RCC 7860 (cell line): ENCODE data around the gene PALM3.
"Not testable (repeated sequence)": the region's sequence is repeated elsewhere in the genome, so short reads cannot be mapped to it uniquely, and the experiment has no call there.

ENCODE experiments used
- DNase-seq: peaks from one replicate; pipeline ENCODE4 v3.0.0-alpha.2; 2015; ENCODE audit warnings: low spot score
- FAIRE-seq: peaks from 2 replicates; lab custom pipeline; 2012; peaks lifted over from hg19 to GRCh38; lab: Jason Lieb, UNC

Gene PALM3

GRCh38 chr19:14035706-14036105 is 26.2 kb downstream of the PALM3 start:
- DNase-seq (no peak), FAIRE-seq (no peak)

- not testable (repeated sequence) for FAIRE-seq, DNase-seq
Measured at GRCh38 chr19:14035159-14035558, 26.7 kb downstream of the PALM3 start.

- DNase-seq (no peak), FAIRE-seq (no peak)
Measured at GRCh38 chr19:14033946-14034345, 27.9 kb downstream of the PALM3 start.

GRCh38 chr19:14031719-14032480 is 30.0 kb downstream of the PALM3 start, which contains the start of gene IL27RA:
IL27RA (plus strand) TSS chr19:14031762; CDS start chr19:14031873, 111 bp downstream.
- FAIRE-seq, result no peak

GRCh38 chr19:14030997-14031718 is 30.7 kb downstream of the PALM3 start:
- FAIRE-seq (no peak), DNase-seq (no peak)

More at GRCh38 chr19:14031719-14032480, 30.0 kb downstream of the PALM3 start, which contains the start of gene IL27RA:
- no peak for DNase-seq

GRCh38 chr19:14028901-14029300 is 33.0 kb downstream of the PALM3 start:
- DNase-seq (no peak), FAIRE-seq (no peak)

GRCh38 chr19:14027856-14028450 is 33.9 kb downstream of the PALM3 start, which contains the start of gene RLN3:
RLN3 (plus strand) TSS chr19:14028148; CDS start chr19:14028205, 57 bp downstream.
- no peak for DNase-seq
- no peak for FAIRE-seq

GRCh38 chr19:14026652-14027192 is 35.2 kb downstream of the PALM3 start:
- FAIRE-seq, DNase-seq: not testable (repeated sequence)

GRCh38 chr19:14023404-14024235 is 38.3 kb downstream of the PALM3 start:
- peak; percentile 58 for FAIRE-seq

GRCh38 chr19:14022469-14022868 is 39.4 kb downstream of the PALM3 start:
- DNase-seq (no peak), FAIRE-seq (no peak)

More at GRCh38 chr19:14023404-14024235, 38.3 kb downstream of the PALM3 start:
- peak; percentile 64 for DNase-seq

GRCh38 chr19:14021474-14021873 is 40.4 kb downstream of the PALM3 start:
- DNase-seq, result no peak
- no peak for FAIRE-seq

- DNase-seq, FAIRE-seq: not testable (repeated sequence)
Measured at GRCh38 chr19:14019739-14020138, 42.1 kb downstream of the PALM3 start.

GRCh38 chr19:14019100-14019499 is 42.8 kb downstream of the PALM3 start:
- DNase-seq (no peak), FAIRE-seq (no peak)

- DNase-seq (no peak), FAIRE-seq (no peak)
Measured at GRCh38 chr19:14015524-14016035, 46.3 kb downstream of the PALM3 start.

GRCh38 chr19:14012378-14012915 is 49.4 kb downstream of the PALM3 start:
- DNase-seq (no peak), FAIRE-seq (no peak)

GRCh38 chr19:14006766-14007562 is 54.9 kb downstream of the PALM3 start:
- no peak for FAIRE-seq

GRCh38 chr19:14006085-14006765 is 55.7 kb downstream of the PALM3 start, which contains the start of gene RFX1:
RFX1 (minus strand) TSS chr19:14006320; CDS start chr19:13993843, 12,477 bp downstream.
- DNase-seq (peak; percentile 100), FAIRE-seq (peak; percentile 88)

More at GRCh38 chr19:14006766-14007562, 54.9 kb downstream of the PALM3 start:
- no peak for DNase-seq
